PC-9 (cell line): ENCODE results near the gene ITPRIP. TPM values are rescaled to one million over a fixed set of nuclear protein-coding genes. Genes with fewer than 3 reads are reported as not detected.

Experiments
- BruUV-seq: library from RNA; stranded (reverse); fragments of 400-500 nt; replicated peaks from 2 replicates; lab custom pipeline; 2021; lab: Mats Ljungman, UMichigan
- CTCF ChIA-PET: fragments of 300-600 bp; sonication (Branson Sonifier 250); formaldehyde crosslinking; loops from one replicate; lab custom pipeline; 2022; ENCODE audit warnings: antibody characterized with exemption; lab: Charles Lee
- POLR2A ChIA-PET: fragments of 300-600 bp; sonication (Branson Sonifier 250); formaldehyde crosslinking; loops from one replicate; lab custom pipeline; 2022; ENCODE audit warnings: antibody characterized with exemption; ENCODE audit not compliant: unreplicated experiment; lab: Charles Lee
- DNase-seq, 2 experiments: peaks; one replicate each; pipeline versions ENCODE4 v3.0.0 to v3.0.0-alpha.2; 2015 to 2022; ENCODE audit warnings: mixed read lengths in 1 of 2
- H2AFZ ChIP-seq: fragments of 200-600 bp; sonication (generic); 2 replicates; pipeline ENCODE4 v1.8.1; 2017; ENCODE audit warnings: antibody characterized with exemption
- H3F3A ChIP-seq: fragments of 200-600 bp; sonication (generic); 2 replicates; pipeline ENCODE4 v1.8.1; 2017; ENCODE audit warnings: antibody characterized with exemption, mild to moderate bottlenecking, low read depth; ENCODE audit not compliant: insufficient read depth
- H3K27ac ChIP-seq: fragments of 200-600 bp; sonication (generic); 2 replicates; pipeline ENCODE4 v1.6.1; 2016; ENCODE audit warnings: mixed run types
- H3K27me3 ChIP-seq: fragments of 200-600 bp; sonication (generic); 2 replicates; pipeline ENCODE4 v1.6.1; 2016; ENCODE audit warnings: low read depth, mixed run types; ENCODE audit not compliant: insufficient read depth
- H3K36me3 ChIP-seq: fragments of 200-600 bp; sonication (generic); 2 replicates; pipeline ENCODE4 v1.6.1; 2016; ENCODE audit warnings: low read depth, mixed run types
- H3K4me1 ChIP-seq: fragments of 200-600 bp; sonication (generic); replicated peaks from 2 replicates; pipeline ENCODE4 v1.6.1; 2016; ENCODE audit warnings: mixed run types; ENCODE audit not compliant: insufficient read depth
- H3K4me2 ChIP-seq: fragments of 200-600 bp; sonication (generic); 2 replicates; pipeline ENCODE4 v1.6.1; 2017; ENCODE audit warnings: mixed run types
- H3K4me3 ChIP-seq: fragments of 200-600 bp; sonication (generic); 2 replicates; pipeline ENCODE4 v1.6.1; 2016; ENCODE audit warnings: mixed run types
- H3K79me2 ChIP-seq: fragments of 200-600 bp; sonication (generic); 2 replicates; pipeline ENCODE4 v1.6.1; 2017; ENCODE audit warnings: low read depth, mixed run types
- H3K9me2 ChIP-seq: fragments of 200-600 bp; sonication (generic); 2 replicates; pipeline ENCODE4 v1.8.1; 2017; ENCODE audit warnings: mild to moderate bottlenecking; ENCODE audit not compliant: insufficient read depth
- H3K9me3 ChIP-seq: fragments of 200-600 bp; sonication (generic); 2 replicates; pipeline ENCODE4 v1.8.1; 2016; ENCODE audit warnings: low read depth; ENCODE audit not compliant: insufficient read depth
- H4K20me1 ChIP-seq: fragments of 200-600 bp; sonication (generic); 2 replicates; pipeline ENCODE4 v1.8.1; 2017; ENCODE audit not compliant: insufficient read depth
- CTCF ChIP-seq: fragments of 200-600 bp; sonication (generic); conservative IDR thresholded peaks from 2 replicates; pipeline ENCODE4 v1.6.1; 2017; ENCODE audit warnings: mixed run types, antibody characterized with exemption, mild to moderate bottlenecking, moderate library complexity
- EZH2 ChIP-seq: fragments of 200-600 bp; sonication (generic); IDR thresholded peaks from 2 replicates; pipeline ENCODE4 v1.8.0; 2017; ENCODE audit warnings: antibody characterized with exemption, low read depth
- intact Hi-C: fragments of 100-400 bp; cut with micrococcal nuclease; formaldehyde crosslinking; loops from one replicate; pipeline ENCODE4 v1.10.0; 2022; ENCODE audit not compliant: unreplicated experiment
- total RNA-seq: library from RNA; stranded (reverse); gene quantifications from 2 replicates; pipeline ENCODE4 v1.2.3, GENCODE V29; 2021

Gene ITPRIP
- total RNA-seq, 1 experiment from 2014 or later: 6.7 TPM

GRCh38 chr10:104347295-104348045 lies 9.2 kb upstream of the ITPRIP start:
- TF ChIP-seq CTCF (no peak), EZH2 (no peak)
- CTCF ChIA-PET: interaction anchor here (0.7 kb wide), 1 partner anchor 43 kb away, joined by 3 read pairs; no protein-coding TSS in a partner anchor
- Histone ChIP-seq H2AFZ (no peak overlapping the region), H3F3A (peaks cover 9% of the 10 kb centered on the region; the same call in 1 of the 2 replicates), H3K27me3 (no peaks in the 10 kb centered on the region), H4K20me1 (no peaks in the 10 kb centered on the region), H3K36me3 (no peaks in the 10 kb centered on the region), H3K4me3 (no peak overlapping the region), H3K9me3 (no peaks in the 10 kb centered on the region), H3K27ac (no peak overlapping the region), H3K4me1 (peaks cover 30% of the 10 kb centered on the region), H3K4me2 (no peak overlapping the region), H3K79me2 (no peaks in the 10 kb centered on the region), H3K9me2 (no peaks in the 10 kb centered on the region)
- DNase-seq: no peak
- intact Hi-C loops: no loop called here
- POLR2A ChIA-PET: interaction anchor here (0.6 kb wide), 1 partner anchor 40 kb away, joined by 3 read pairs; no protein-coding TSS in a partner anchor
- BruUV-seq: no TSS peak

GRCh38 chr10:104345941-104346340 lies 7.7 kb upstream of the ITPRIP start:
- Histone ChIP-seq H3K36me3 (no peaks in the 10 kb centered on the region), H3K4me2 (no peak overlapping the region), H3K4me3 (no peak overlapping the region), H3F3A (peaks cover 6% of the 10 kb centered on the region; the same call in 1 of the 2 replicates), H3K9me2 (no peaks in the 10 kb centered on the region), H3K9me3 (no peaks in the 10 kb centered on the region), H3K27me3 (no peaks in the 10 kb centered on the region), H2AFZ (no peak overlapping the region), H3K79me2 (no peaks in the 10 kb centered on the region), H3K4me1 (peaks cover 21% of the 10 kb centered on the region), H4K20me1 (no peaks in the 10 kb centered on the region), H3K27ac (no peak overlapping the region)
- ChIA-PET CTCF (no interaction called here), POLR2A (no interaction called here)
- intact Hi-C loops: no loop called here
- TF ChIP-seq EZH2 (no peak), CTCF (no peak)
- no peak for DNase-seq
- no TSS peak for BruUV-seq

GRCh38 chr10:104345515-104345914 lies 7.2 kb upstream of the ITPRIP start:
- H3K4me1 ChIP-seq: peaks cover 20% of the 10 kb centered on the region
- no peaks in the 10 kb centered on the region for H4K20me1 ChIP-seq
- ChIA-PET CTCF (no interaction called here), POLR2A (no interaction called here)
- no peak overlapping the region for H3K27ac ChIP-seq
- no peak overlapping the region for H2AFZ ChIP-seq
- TF ChIP-seq EZH2: no peak
- TF ChIP-seq CTCF: no peak
- no peaks in the 10 kb centered on the region for H3K27me3 ChIP-seq
- BruUV-seq: no TSS peak
- intact Hi-C loops: no loop called here
- no peaks in the 10 kb centered on the region for H3K9me3 ChIP-seq
- H3K4me3 ChIP-seq: no peak overlapping the region
- H3F3A ChIP-seq: peaks cover 5% of the 10 kb centered on the region; the same call in 1 of the 2 replicates
- DNase-seq: no peak
- H3K79me2 ChIP-seq: no peaks in the 10 kb centered on the region
- H3K9me2 ChIP-seq: no peaks in the 10 kb centered on the region
- no peak overlapping the region for H3K4me2 ChIP-seq
- H3K36me3 ChIP-seq: no peaks in the 10 kb centered on the region
